ENCODE measurements around the gene MRPL17. TPM values are rescaled to one million over a fixed set of nuclear protein-coding genes. Genes with fewer than 3 reads are reported as not detected.

Gene MRPL17
- total and polyA plus RNA-seq, 9 of the 15 experiments (the other 6 are each of a cell fraction or from before 2014, with no cell fraction given): 33.9 to 81.6 (median 43.9) TPM

GRCh38 chr11:6727971-6728760, 45.0 kb upstream of the MRPL17 start (continued):
- TF ChIP-seq CEBPZ (IDR thresholded peaks at IDR 0.05; ENCODE audit: borderline replicate concordance, low read depth, low read length) (no peak), PATZ1 (CRISPR knock-in tag; IDR thresholded peaks at IDR 0.05; ENCODE audit: borderline replicate concordance) (no peak), TAF9B (IDR thresholded peaks at IDR 0.05; ENCODE audit: partially characterized antibody) (no peak), HCFC1 (IDR thresholded peaks at IDR 0.05; ENCODE audit: low read depth, low read length) (no peak), FOXK2 (conservative IDR thresholded peaks at IDR 0.05 in 1 of 2, IDR thresholded peaks at IDR 0.05 in 1 of 2; ENCODE audit: low read depth in 2 of 2) (no peak), ELF1 (tag; IDR thresholded peaks at IDR 0.05) (no peak), SMAD3 (CRISPR knock-in tag; conservative IDR thresholded peaks at IDR 0.05) (no peak), ZBTB8A (IDR thresholded peaks at IDR 0.05; ENCODE audit: partially characterized antibody) (no peak), ZNF589 (CRISPR knock-in tag; IDR thresholded peaks at IDR 0.05; ENCODE audit: low read depth) (no peak), E4F1 (CRISPR knock-in tag; IDR thresholded peaks at IDR 0.05; ENCODE audit: borderline replicate concordance) (no peak), CREB3 (tag; conservative IDR thresholded peaks at IDR 0.05; ENCODE audit: low read depth) (no peak), ERF (CRISPR knock-in tag; IDR thresholded peaks at IDR 0.05) (no peak), ZSCAN29 (IDR thresholded peaks at IDR 0.05) (no peak), ZNF764 (CRISPR knock-in tag; IDR thresholded peaks at IDR 0.05; ENCODE audit: low read depth) (no peak), IRF1 (CRISPR knock-in tag; IDR thresholded peaks at IDR 0.05; ENCODE audit: borderline replicate concordance) (no peak), POLR2G (IDR thresholded peaks at IDR 0.05; ENCODE audit: low read depth, low read length) (no peak), KLF1 (tag; IDR thresholded peaks at IDR 0.05) (no peak), BRD4 (IDR thresholded peaks at IDR 0.05) (no peak)

Data from K562 (cell line).